H1 (cell line): ENCODE data around the gene C12orf42. TPM values are rescaled to one million over a fixed set of nuclear protein-coding genes. Genes with fewer than 3 reads are reported as not detected.

ENCODE experiments used
- CTCF ChIA-PET: fragments of 300-600 bp; sonication (Branson Sonifier 250); formaldehyde crosslinking; loops from one replicate; lab custom pipeline; 2021; ENCODE audit not compliant: partially characterized antibody; lab: Charles Lee
- POLR2A ChIA-PET: fragments of 300-600 bp; sonication (Branson Sonifier 250); formaldehyde crosslinking; loops from one replicate; lab custom pipeline; 2021; ENCODE audit warnings: inconsistent platforms; ENCODE audit not compliant: partially characterized antibody; lab: Charles Lee
- DNase-seq, 2 experiments: peaks; one replicate each; pipeline versions ENCODE4 v3.0.0 to v3.0.0-alpha.2; 2010 to 2022; ENCODE audit warnings: low spot score in 2 of 2, low read depth in 1 of 2, mixed read lengths in 1 of 2
- FAIRE-seq: peaks from 2 replicates; lab custom pipeline; 2011; peaks lifted over from hg19 to GRCh38; lab: Jason Lieb, UNC
- H2AFZ ChIP-seq: 2 replicates; pipeline ENCODE4 v1.8.1; 2012; ENCODE audit warnings: low read length, inconsistent platforms
- H2AK5ac ChIP-seq: 2 replicates; pipeline ENCODE4 v1.6.1; 2013; ENCODE audit warnings: low read depth, low read length
- H2BK120ac ChIP-seq: replicated peaks from 2 replicates; pipeline ENCODE3; 2013; ENCODE audit warnings: low read depth, low read length, inconsistent platforms
- H2BK12ac ChIP-seq: 2 replicates; pipeline ENCODE4 v1.6.1; 2013; ENCODE audit warnings: low read depth, low read length
- H2BK15ac ChIP-seq: 2 replicates; pipeline ENCODE4 v1.6.1; 2013; ENCODE audit warnings: low read length
- H2BK20ac ChIP-seq: 2 replicates; pipeline ENCODE4 v1.6.1; 2013; ENCODE audit warnings: low read length
- H2BK5ac ChIP-seq: 2 replicates; pipeline ENCODE4 v1.6.1; 2013; ENCODE audit warnings: low read depth, low read length
- H3K14ac ChIP-seq: 2 replicates; pipeline ENCODE4 v1.6.1; 2013; ENCODE audit warnings: inconsistent platforms; ENCODE audit not compliant: insufficient read length
- H3K18ac ChIP-seq: 2 replicates; pipeline ENCODE4 v1.6.1; 2013; ENCODE audit warnings: low read length; ENCODE audit errors: extremely low read depth
- H3K23ac ChIP-seq: 2 replicates; pipeline ENCODE4 v1.6.1; 2013; ENCODE audit warnings: inconsistent platforms; ENCODE audit not compliant: insufficient read length
- H3K23me2 ChIP-seq: 2 replicates; pipeline ENCODE4 v1.6.1; 2013; ENCODE audit warnings: low read depth, low read length
- H3K27ac ChIP-seq: 2 replicates; pipeline ENCODE4 v1.6.1; 2011; ENCODE audit warnings: low read depth, low read length, inconsistent platforms
- H3K27me3 ChIP-seq, 4 experiments: replicated peaks in 1 of 4; 1 replicate in 1 of 4; 2 replicates in 3 of 4; pipeline versions ENCODE4 v1.6.1 to v1.8.1; 2011 to 2013; ENCODE audit warnings: low read length in 3 of 4, mild to moderate bottlenecking in 3 of 4, inconsistent platforms in 2 of 4, mixed read lengths in 2 of 4, moderate library complexity in 1 of 4; ENCODE audit not compliant: control insufficient read depth in 3 of 4, insufficient read depth in 3 of 4; ENCODE audit errors: extremely low read depth in 1 of 4
- H3K36me3 ChIP-seq, 4 experiments: 2 replicates each; pipeline versions ENCODE4 v1.6.1 to v1.8.1; 2011 to 2013; ENCODE audit warnings: mild to moderate bottlenecking in 4 of 4, low read length in 3 of 4, moderate library complexity in 2 of 4, control low read depth in 1 of 4, inconsistent platforms in 1 of 4; ENCODE audit not compliant: insufficient read depth in 4 of 4, control insufficient read depth in 2 of 4
- H3K4ac ChIP-seq: replicated peaks from 2 replicates; pipeline ENCODE3; 2013; ENCODE audit warnings: low read length, low read depth, mixed read lengths, inconsistent platforms; ENCODE audit not compliant: insufficient read length
- H3K4me1 ChIP-seq, 4 experiments: replicated peaks in 1 of 4; 1 replicate in 1 of 4; 2 replicates in 3 of 4; pipeline versions ENCODE4 v1.6.1 to v1.8.1; 2011 to 2013; ENCODE audit warnings: low read length in 3 of 4, inconsistent platforms in 2 of 4, mixed read lengths in 1 of 4; ENCODE audit not compliant: insufficient read depth in 4 of 4, control insufficient read depth in 3 of 4
- H3K4me2 ChIP-seq, 2 experiments: 2 replicates each; pipeline versions ENCODE4 v1.6.1 to v1.8.1; 2011 to 2013; ENCODE audit warnings: low read depth in 2 of 2, low read length in 2 of 2, control low read depth in 1 of 2, inconsistent platforms in 1 of 2, mild to moderate bottlenecking in 1 of 2; ENCODE audit not compliant: insufficient read depth in 1 of 2
- H3K4me3 ChIP-seq, 4 experiments: fragments of 200-600, 300-600 bp in 1 of 4; sonication (generic), shearing (Covaris generic), sonication (Bioruptor Twin) in 1 of 4; 2 replicates each; pipeline versions ENCODE4 v1.5.1 to v1.8.1; 2011 to 2016; ENCODE audit warnings: low read length in 4 of 4, low read depth in 3 of 4, control low read depth in 2 of 4, inconsistent platforms in 2 of 4, mild to moderate bottlenecking in 2 of 4, mixed read lengths in 1 of 4, moderate library complexity in 1 of 4; ENCODE audit not compliant: insufficient read depth in 2 of 4; ENCODE audit errors: extremely low read depth in 1 of 4
- H3K56ac ChIP-seq: replicated peaks from 2 replicates; pipeline ENCODE3; 2013; ENCODE audit warnings: low read depth, mild to moderate bottlenecking, mixed read lengths, low read length, inconsistent platforms; ENCODE audit not compliant: insufficient read length
- H3K79me1 ChIP-seq: 2 replicates; pipeline ENCODE4 v1.6.1; 2013; ENCODE audit warnings: low read depth, low read length, control low read depth
- H3K79me2 ChIP-seq, 2 experiments: 2 replicates each; pipeline versions ENCODE4 v1.6.1 to v1.8.1; 2012 to 2013; ENCODE audit warnings: low read length in 2 of 2, mild to moderate bottlenecking in 2 of 2, inconsistent platforms in 1 of 2; ENCODE audit not compliant: insufficient read depth in 2 of 2, control insufficient read depth in 1 of 2
- H3K9ac ChIP-seq, 4 experiments: replicated peaks in 1 of 4; 1 replicate in 1 of 4; 2 replicates in 3 of 4; pipeline versions ENCODE4 v1.6.1 to v1.8.1; 2011 to 2013; ENCODE audit warnings: low read depth in 3 of 4, low read length in 3 of 4, control low read depth in 2 of 4, mild to moderate bottlenecking in 2 of 4, moderate library complexity in 2 of 4, inconsistent platforms in 1 of 4; ENCODE audit errors: extremely low read depth in 1 of 4
- H3K9me3 ChIP-seq, 2 experiments: 2 replicates each; pipeline versions ENCODE4 v1.6.1 to v1.8.1; 2012 to 2013; ENCODE audit warnings: mild to moderate bottlenecking in 2 of 2, moderate library complexity in 2 of 2, control low read depth in 1 of 2, inconsistent platforms in 1 of 2, low read depth in 1 of 2, low read length in 1 of 2, mixed read lengths in 1 of 2; ENCODE audit not compliant: insufficient read depth in 2 of 2
- H4K20me1 ChIP-seq, 2 experiments: replicated peaks in 1 of 2; 2 replicates each; pipeline versions ENCODE3 to v1.8.1; 2011 to 2013; ENCODE audit warnings: inconsistent platforms in 2 of 2, low read length in 2 of 2, mild to moderate bottlenecking in 1 of 2; ENCODE audit not compliant: insufficient read depth in 2 of 2, control insufficient read depth in 1 of 2
- H4K5ac ChIP-seq: 2 replicates; pipeline ENCODE4 v1.6.1; 2013; ENCODE audit warnings: low read length, low read depth, mixed read lengths, inconsistent platforms; ENCODE audit not compliant: insufficient read length
- H4K8ac ChIP-seq: 2 replicates; pipeline ENCODE4 v1.8.0; 2013; ENCODE audit warnings: mild to moderate bottlenecking, moderate library complexity, low read length, inconsistent platforms; ENCODE audit not compliant: insufficient read depth; ENCODE audit errors: extremely low read depth
- H4K91ac ChIP-seq: replicated peaks from 2 replicates; pipeline ENCODE3; 2013; ENCODE audit warnings: low read length, mixed read lengths, inconsistent platforms; ENCODE audit not compliant: insufficient read length
- CBX8 ChIP-seq: fragments of 300-800, 300-1000 bp; sonication (generic); IDR thresholded peaks from 2 replicates; pipeline ENCODE4 v1.7.1; 2016; ENCODE audit warnings: low read depth, low read length, borderline replicate concordance
- EP300 ChIP-seq, 2 experiments: IDR thresholded peaks; 1 replicate in 1 of 2; 2 replicates in 1 of 2; pipeline ENCODE4 v1.6.1; 2011 to 2012; ENCODE audit warnings: low read depth in 2 of 2, low read length in 2 of 2, mild to moderate bottlenecking in 2 of 2, borderline replicate concordance in 1 of 2, inconsistent platforms in 1 of 2, moderate library complexity in 1 of 2
- GTF2F1 ChIP-seq: IDR thresholded peaks from 2 replicates; pipeline ENCODE4 v1.6.1; 2012; ENCODE audit warnings: low read depth, low read length, improper control_type of control experiment, borderline replicate concordance
- JUND ChIP-seq: IDR thresholded peaks from 2 replicates; pipeline ENCODE4 v1.6.1; 2011; ENCODE audit warnings: mild to moderate bottlenecking, improper control_type of control experiment, low read length
- KDM4A ChIP-seq: IDR thresholded peaks from one replicate; pipeline ENCODE4 v1.7.1; 2012; ENCODE audit warnings: low read depth, mild to moderate bottlenecking, moderate library complexity, low read length, inconsistent platforms; ENCODE audit not compliant: severe bottlenecking
- KDM5A ChIP-seq: fragments of 200-600 bp; IDR thresholded peaks from 2 replicates; pipeline ENCODE4 v1.7.1; 2012; ENCODE audit warnings: mild to moderate bottlenecking, low read length, inconsistent platforms, mixed read lengths
- NANOG ChIP-seq: IDR thresholded peaks from 2 replicates; pipeline ENCODE4 v1.6.1; 2011; ENCODE audit warnings: low read length, low read depth, mild to moderate bottlenecking, inconsistent platforms; ENCODE audit not compliant: insufficient read depth, poor library complexity, severe bottlenecking
- NRF1 ChIP-seq: IDR thresholded peaks from 2 replicates; pipeline ENCODE4 v1.6.1; 2011; ENCODE audit warnings: mild to moderate bottlenecking, low read depth, low read length, improper control_type of control experiment
- RAD21 ChIP-seq, 2 experiments: IDR thresholded peaks in 1 of 2; conservative IDR thresholded peaks in 1 of 2; 2 replicates each; pipeline ENCODE4 v1.6.1; 2011; ENCODE audit warnings: low read depth in 2 of 2, low read length in 2 of 2, improper control_type of control experiment in 1 of 2, inconsistent platforms in 1 of 2, mild to moderate bottlenecking in 1 of 2, moderate library complexity in 1 of 2
- SP1 ChIP-seq: IDR thresholded peaks from 2 replicates; pipeline ENCODE4 v1.6.1; 2011; ENCODE audit warnings: low read depth, low read length
- ZNF274 ChIP-seq: IDR thresholded peaks from 2 replicates; pipeline ENCODE4 v1.7.0; 2012; ENCODE audit warnings: low read length, borderline replicate concordance; ENCODE audit errors: extremely low read depth
- polyA plus RNA-seq, 7 experiments: library from polyadenylated mRNA; depleted of rRNA in 3 of 7; stranded (reverse) in 5 of 7; unstranded in 2 of 7; fragments of >200 nt in 5 of 7; fragments of 200-250 nt in 2 of 7; gene quantifications; 1 replicate in 5 of 7; 2 replicates in 1 of 7; 4 replicates in 1 of 7; pipeline versions ENCODE4 v1.2.1 to v1.2.3, GENCODE V29; 2011 to 2013; ENCODE audit warnings: missing spikeins in 2 of 7, mixed read lengths in 2 of 7
- total RNA-seq: library from RNA; stranded (reverse); fragmentation: NEBNext Ultra II Directional; extraction: Animal tissue kit (Norgen Biotek cat#: 25700); gene quantifications from 2 replicates; pipeline ENCODE4 v1.2.1, GENCODE V29; 2021
- TF ChIP-seq, protein P1 (sequence below), 3 experiments: IDR thresholded peaks; 1 replicate in 2 of 3; 2 replicates in 1 of 3; pipeline versions ENCODE4 v1.5.1 to v1.6.1; 2011; ENCODE audit warnings: low read length in 3 of 3, mild to moderate bottlenecking in 3 of 3, inconsistent platforms in 2 of 3, low read depth in 1 of 3, moderate library complexity in 1 of 3; ENCODE audit not compliant: insufficient read depth in 1 of 3; ENCODE audit errors: control extremely low read depth in 1 of 3

Gene C12orf42
- total and polyA plus RNA-seq, 2 of the 8 experiments (the other 6 are each of a cell fraction or from before 2014, with no cell fraction given) = 0.05 TPM; not detected in 1

DNA sequence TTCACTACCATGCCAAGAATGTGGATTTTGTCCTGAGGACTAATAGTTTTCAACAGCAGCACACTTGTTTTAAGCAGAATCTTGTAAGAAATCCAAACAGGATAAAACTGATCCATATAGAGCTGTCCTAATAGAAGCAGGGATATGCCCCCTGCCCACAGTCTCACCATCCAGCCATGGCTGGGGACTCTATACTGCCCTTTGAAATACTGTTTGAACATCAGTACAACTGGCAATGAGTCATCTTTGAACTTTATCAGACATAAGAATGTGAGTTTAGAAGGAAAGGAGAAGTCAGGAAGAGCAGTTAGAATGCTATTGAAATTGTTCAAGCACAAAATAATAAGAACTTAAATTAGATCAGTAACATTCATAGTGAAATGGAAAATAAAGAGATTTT is 3.8 kb upstream of the C12orf42 start:
- peaks cover 7% of the 10 kb centered on the region; the same call in 1 of the 2 replicates for H3K23me2 ChIP-seq
- DNase-seq (no peak), FAIRE-seq (no peak)
- no peak overlapping the region for H2AFZ ChIP-seq
- H4K20me1 ChIP-seq = no peaks in the 10 kb centered on the region
- H3K27ac ChIP-seq = no peak overlapping the region
- H3K4me1 ChIP-seq = peaks cover 2 to 12% (median 3%) of the 10 kb centered on the region in 4 experiments; a peak in 6 of 7 replicates
- H3K27me3 ChIP-seq = no peaks in the 10 kb centered on the region
- H3K18ac ChIP-seq = no peak overlapping the region
- H2BK15ac ChIP-seq = no peak overlapping the region
- H4K8ac ChIP-seq = no peak overlapping the region
- H3K14ac ChIP-seq = no peak overlapping the region
- no peak overlapping the region for H3K4ac ChIP-seq
- ChIA-PET CTCF (interaction anchor here (1.5 kb wide), 1 partner anchor 38 kb away, joined by 4 read pairs; no protein-coding TSS in a partner anchor), POLR2A (no interaction called here)
- H2BK12ac ChIP-seq = no peak overlapping the region
- no peaks in the 10 kb centered on the region for H3K36me3 ChIP-seq
- no peak overlapping the region for H2BK20ac ChIP-seq
- H4K5ac ChIP-seq = no peak overlapping the region
- no peaks in the 10 kb centered on the region for H3K9me3 ChIP-seq
- H3K4me2 ChIP-seq = no peak overlapping the region
- no peak overlapping the region for H2BK120ac ChIP-seq
- H3K56ac ChIP-seq = no peak overlapping the region
- H2AK5ac ChIP-seq = no peak overlapping the region
- H4K91ac ChIP-seq = no peak overlapping the region
- no peak overlapping the region for H2BK5ac ChIP-seq
- no peak overlapping the region for H3K9ac ChIP-seq
- H3K79me1 ChIP-seq = no peaks in the 10 kb centered on the region
- no peaks in the 10 kb centered on the region for H3K79me2 ChIP-seq
- no peak overlapping the region for H3K4me3 ChIP-seq
- H3K23ac ChIP-seq = no peak overlapping the region
- TF ChIP-seq KDM5A (no peak), ZNF274 (no peak), KDM4A (no peak), NRF1 (no peak), RAD21 (IDR thresholded peaks at IDR 0.05 in 1 of 2, conservative IDR thresholded peaks at IDR 0.05 in 1 of 2; ENCODE audit: low read depth in 2 of 2, low read length in 2 of 2) (no peak), SP1 (no peak), GTF2F1 (no peak), JUND (no peak), NANOG (no peak), CBX8 (no peak), EP300 (IDR thresholded peaks at IDR 0.05; ENCODE audit: borderline replicate concordance in 1 of 2, low read depth in 2 of 2, low read length in 2 of 2) (no peak)
- TF ChIP-seq, protein P1, sequence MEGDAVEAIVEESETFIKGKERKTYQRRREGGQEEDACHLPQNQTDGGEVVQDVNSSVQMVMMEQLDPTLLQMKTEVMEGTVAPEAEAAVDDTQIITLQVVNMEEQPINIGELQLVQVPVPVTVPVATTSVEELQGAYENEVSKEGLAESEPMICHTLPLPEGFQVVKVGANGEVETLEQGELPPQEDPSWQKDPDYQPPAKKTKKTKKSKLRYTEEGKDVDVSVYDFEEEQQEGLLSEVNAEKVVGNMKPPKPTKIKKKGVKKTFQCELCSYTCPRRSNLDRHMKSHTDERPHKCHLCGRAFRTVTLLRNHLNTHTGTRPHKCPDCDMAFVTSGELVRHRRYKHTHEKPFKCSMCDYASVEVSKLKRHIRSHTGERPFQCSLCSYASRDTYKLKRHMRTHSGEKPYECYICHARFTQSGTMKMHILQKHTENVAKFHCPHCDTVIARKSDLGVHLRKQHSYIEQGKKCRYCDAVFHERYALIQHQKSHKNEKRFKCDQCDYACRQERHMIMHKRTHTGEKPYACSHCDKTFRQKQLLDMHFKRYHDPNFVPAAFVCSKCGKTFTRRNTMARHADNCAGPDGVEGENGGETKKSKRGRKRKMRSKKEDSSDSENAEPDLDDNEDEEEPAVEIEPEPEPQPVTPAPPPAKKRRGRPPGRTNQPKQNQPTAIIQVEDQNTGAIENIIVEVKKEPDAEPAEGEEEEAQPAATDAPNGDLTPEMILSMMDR (IDR thresholded peaks at IDR 0.05; ENCODE audit: control extremely low read depth in 1 of 3, insufficient read depth in 1 of 3, low read depth in 1 of 3, low read length in 3 of 3) = no peak
